AG04449 (cell line): ENCODE measurements around the gene SF3A2.

Experiments
- CTCF ChIA-PET: fragments of 350-600 bp; formaldehyde crosslinking; extraction: SDS; loops from one replicate; lab custom pipeline; 2021; ENCODE audit warnings: antibody characterized with exemption; lab: Yijun Ruan, JAX
- POLR2A ChIA-PET: fragments of 400-600, 350-600 bp; formaldehyde crosslinking; extraction: SDS; loops from one replicate; lab custom pipeline; 2020; ENCODE audit warnings: antibody characterized with exemption, inconsistent platforms; lab: Yijun Ruan, JAX
- DNase-seq: peaks from one replicate; pipeline ENCODE4 v3.0.0-alpha.2; 2010; ENCODE audit warnings: low read depth, low spot score
- H3K4me3 ChIP-seq: 2 replicates; pipeline ENCODE4 v1.5.1; 2011; ENCODE audit warnings: low read depth, mild to moderate bottlenecking, control low read depth, low read length
- CTCF ChIP-seq: IDR thresholded peaks from one replicate; pipeline ENCODE4 v1.5.1; 2011; ENCODE audit warnings: mild to moderate bottlenecking, moderate library complexity, low read length, control low read depth, inconsistent platforms; ENCODE audit not compliant: insufficient read depth; ENCODE audit errors: missing control alignments

Gene SF3A2

DNA sequence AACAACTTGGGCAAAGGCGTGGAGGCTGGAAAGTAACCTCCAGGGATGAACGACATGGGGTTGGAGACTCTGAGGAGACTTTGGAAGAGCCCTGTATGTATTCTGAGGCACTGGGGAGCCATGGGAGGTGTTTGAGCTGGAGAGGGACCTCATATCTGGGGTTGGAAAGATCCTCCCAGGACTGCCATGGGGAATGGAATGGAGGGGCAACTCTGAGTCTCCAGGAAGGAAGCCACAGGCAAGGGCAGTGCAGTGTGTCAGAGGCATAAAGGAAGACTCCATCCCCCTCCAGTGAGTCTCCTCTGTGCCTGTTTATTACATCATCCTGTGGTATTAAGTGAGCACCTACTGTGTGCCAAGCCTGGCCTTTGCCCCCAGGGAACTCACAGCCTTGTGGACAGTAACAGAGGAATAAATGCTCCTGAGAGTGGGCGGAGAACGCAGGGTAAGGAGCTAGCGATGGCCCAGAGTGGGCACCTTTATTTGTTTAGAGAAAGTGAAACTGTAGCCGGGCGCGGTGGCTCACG, 37.6 kb downstream of the SF3A2 start:
- H3K4me3 ChIP-seq, result peak overlapping the region; percentile 48; the same call in 1 of the 2 replicates
- ChIA-PET CTCF (interaction anchor here (0.6 to 3.7 kb wide), 23 partner anchors 9 to 124 kb away, joined by 3 to 16 read pairs (median 6); no protein-coding TSS in a partner anchor), POLR2A (interaction anchor here (2.1 kb wide), 1 partner anchor 13 kb away, joined by 9 read pairs; no protein-coding TSS in a partner anchor)
- no peak for DNase-seq
- no peak for TF ChIP-seq CTCF

DNA sequence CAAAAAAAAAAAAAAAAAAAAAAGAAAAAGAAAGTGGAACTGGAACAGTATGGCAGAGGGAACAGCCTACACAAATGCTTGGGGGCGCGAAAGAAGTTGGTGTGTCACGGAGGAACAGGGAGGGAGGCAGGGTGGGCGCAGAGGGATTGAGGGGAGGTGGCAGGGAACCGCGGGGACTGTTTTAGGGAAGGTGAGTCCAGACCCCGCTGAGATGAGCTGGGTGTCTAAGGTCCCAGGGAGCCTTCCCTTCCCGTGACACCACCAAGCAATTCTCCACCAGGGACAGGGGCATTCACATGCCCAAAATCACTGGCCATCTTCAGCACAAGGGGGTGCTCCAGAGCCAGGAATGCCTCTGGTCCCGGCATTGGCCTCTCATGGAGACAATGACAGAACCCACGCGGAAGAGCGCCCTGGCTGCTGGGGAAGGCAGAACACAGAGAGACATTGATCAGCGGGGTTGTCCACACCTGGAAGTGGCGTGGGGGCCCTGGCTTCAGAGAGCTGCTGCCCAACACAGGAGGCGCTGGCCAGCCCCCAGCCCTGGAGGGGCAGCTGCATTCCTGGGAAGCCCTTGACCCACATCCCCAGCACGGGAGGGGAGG, 38.4 kb downstream of the SF3A2 start:
- H3K4me3 ChIP-seq, result no peak overlapping the region
- peak; percentile 72 for TF ChIP-seq CTCF
- no peak for DNase-seq
- ChIA-PET CTCF (interaction anchor here (0.7 to 3.7 kb wide), 22 partner anchors 8 to 359 kb away, joined by 3 to 16 read pairs (median 8); no protein-coding TSS in a partner anchor), POLR2A (interaction anchor here (2.1 kb wide), 1 partner anchor 12 kb away, joined by 9 read pairs; no protein-coding TSS in a partner anchor)

DNA sequence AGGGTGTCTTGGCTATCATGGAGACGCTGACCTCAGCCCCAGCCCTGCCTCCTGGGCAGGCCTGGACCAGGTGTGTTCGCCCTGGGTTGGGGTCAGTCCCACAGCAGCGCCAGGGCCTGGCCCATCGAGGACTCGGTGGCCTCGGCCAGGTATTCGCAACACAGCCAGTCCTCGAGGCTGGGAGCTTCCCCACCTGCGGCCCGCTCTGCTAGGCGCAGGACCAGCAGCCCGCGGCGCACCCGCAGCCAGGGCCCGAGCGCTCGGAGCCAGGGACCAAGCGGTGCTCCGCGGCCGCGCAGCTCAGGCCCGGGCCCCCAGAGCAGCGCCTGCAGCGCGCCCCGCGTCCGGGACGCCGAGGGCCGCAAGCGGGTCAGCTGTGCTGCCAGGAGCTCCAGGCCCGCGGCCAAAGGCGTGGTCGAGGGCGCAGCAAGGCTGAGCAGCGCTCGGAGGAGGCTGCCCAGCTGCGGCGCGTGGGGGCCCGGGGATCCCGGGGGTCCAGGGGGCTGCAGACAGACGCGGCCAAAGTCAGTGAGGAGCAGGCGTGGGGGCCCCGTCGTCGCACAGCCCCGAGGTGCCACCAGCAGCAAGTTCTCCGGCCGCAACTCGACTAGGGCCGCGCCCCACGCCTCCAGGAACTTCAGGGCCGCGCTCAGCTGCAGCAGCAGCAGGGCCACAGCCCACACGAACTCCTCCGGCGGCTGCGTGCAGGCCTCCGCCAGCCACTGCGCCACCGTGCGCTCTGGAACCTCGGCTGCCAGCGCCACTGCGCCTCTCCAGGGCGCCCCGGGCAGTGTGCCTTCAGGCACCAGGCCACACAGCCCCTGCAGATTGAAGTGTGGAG, 39.2 kb downstream of the SF3A2 start:
- no peak for DNase-seq
- H3K4me3 ChIP-seq, result no peak overlapping the region
- CTCF ChIA-PET, result interaction anchor here (0.7 to 3.3 kb wide), 14 partner anchors 12 to 358 kb away, joined by 3 to 14 read pairs (median 10); no protein-coding TSS in a partner anchor
- TF ChIP-seq CTCF, result no peak
- POLR2A ChIA-PET, result interaction anchor here (2.1 kb wide), 1 partner anchor 12 kb away, joined by 9 read pairs; no protein-coding TSS in a partner anchor

GRCh38 chr19:2276429-2276986, 39.9 kb downstream of the SF3A2 start:
- ChIA-PET POLR2A (interaction anchor here (1.0 to 2.1 kb wide), 2 partner anchors 11 to 51 kb away, joined by 3 to 9 read pairs; no protein-coding TSS in a partner anchor), CTCF (interaction anchor here (3.2 to 3.3 kb wide), 2 partner anchors 113 to 115 kb away, joined by 10 to 11 read pairs; no protein-coding TSS in a partner anchor)
- H3K4me3 ChIP-seq, result no peak overlapping the region
- DNase-seq, result no peak
- TF ChIP-seq CTCF, result no peak

- POLR2A ChIA-PET, result interaction anchor here (1.0 kb wide), 1 partner anchor 51 kb away, joined by 3 read pairs; no protein-coding TSS in a partner anchor
- no peak for TF ChIP-seq CTCF
- no peak for DNase-seq
- H3K4me3 ChIP-seq, result no peak overlapping the region
- CTCF ChIA-PET, result interaction anchor here (1.1 to 3.2 kb wide), 2 partner anchors 14 to 113 kb away, joined by 4 to 11 read pairs; no protein-coding TSS in a partner anchor
These were observed 40.5 kb downstream of the SF3A2 start for GRCh38 chr19:2277138-2277537.
